AG04449 (cell line): ENCODE data around the gene SLC25A33.

Experiments
- CTCF ChIA-PET: fragments of 350-600 bp; formaldehyde crosslinking; extraction: SDS; loops from one replicate; lab custom pipeline; 2021; ENCODE audit warnings: antibody characterized with exemption; lab: Yijun Ruan, JAX
- POLR2A ChIA-PET: fragments of 400-600, 350-600 bp; formaldehyde crosslinking; extraction: SDS; loops from one replicate; lab custom pipeline; 2020; ENCODE audit warnings: antibody characterized with exemption, inconsistent platforms; lab: Yijun Ruan, JAX
- DNase-seq: peaks from one replicate; pipeline ENCODE4 v3.0.0-alpha.2; 2010; ENCODE audit warnings: low read depth, low spot score
- H3K4me3 ChIP-seq: 2 replicates; pipeline ENCODE4 v1.5.1; 2011; ENCODE audit warnings: low read depth, mild to moderate bottlenecking, control low read depth, low read length
- TF ChIP-seq, protein P1 (sequence below): IDR thresholded peaks from one replicate; pipeline ENCODE4 v1.5.1; 2011; ENCODE audit warnings: mild to moderate bottlenecking, moderate library complexity, low read length, control low read depth, inconsistent platforms; ENCODE audit not compliant: insufficient read depth; ENCODE audit errors: missing control alignments

Gene SLC25A33

DNA sequence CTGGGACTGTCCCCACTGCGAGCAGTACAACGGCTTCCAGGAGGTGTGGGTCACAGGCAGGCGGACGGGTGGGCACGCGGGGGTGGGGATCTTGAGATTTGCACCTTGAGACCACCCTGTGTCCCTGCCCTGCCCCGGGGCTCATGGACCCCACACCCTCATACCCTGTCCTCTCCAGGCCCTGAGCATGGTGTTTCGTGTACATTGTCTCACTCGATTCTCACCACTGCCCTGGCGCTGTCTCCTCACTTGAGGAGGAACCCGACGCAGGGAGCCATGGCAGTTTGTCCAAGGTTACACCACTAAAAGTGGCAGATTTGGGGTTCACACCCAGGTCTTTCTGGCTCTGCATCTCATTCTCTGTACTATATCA is 56.7 kb downstream of the SLC25A33 start:
- TF ChIP-seq, protein P1, sequence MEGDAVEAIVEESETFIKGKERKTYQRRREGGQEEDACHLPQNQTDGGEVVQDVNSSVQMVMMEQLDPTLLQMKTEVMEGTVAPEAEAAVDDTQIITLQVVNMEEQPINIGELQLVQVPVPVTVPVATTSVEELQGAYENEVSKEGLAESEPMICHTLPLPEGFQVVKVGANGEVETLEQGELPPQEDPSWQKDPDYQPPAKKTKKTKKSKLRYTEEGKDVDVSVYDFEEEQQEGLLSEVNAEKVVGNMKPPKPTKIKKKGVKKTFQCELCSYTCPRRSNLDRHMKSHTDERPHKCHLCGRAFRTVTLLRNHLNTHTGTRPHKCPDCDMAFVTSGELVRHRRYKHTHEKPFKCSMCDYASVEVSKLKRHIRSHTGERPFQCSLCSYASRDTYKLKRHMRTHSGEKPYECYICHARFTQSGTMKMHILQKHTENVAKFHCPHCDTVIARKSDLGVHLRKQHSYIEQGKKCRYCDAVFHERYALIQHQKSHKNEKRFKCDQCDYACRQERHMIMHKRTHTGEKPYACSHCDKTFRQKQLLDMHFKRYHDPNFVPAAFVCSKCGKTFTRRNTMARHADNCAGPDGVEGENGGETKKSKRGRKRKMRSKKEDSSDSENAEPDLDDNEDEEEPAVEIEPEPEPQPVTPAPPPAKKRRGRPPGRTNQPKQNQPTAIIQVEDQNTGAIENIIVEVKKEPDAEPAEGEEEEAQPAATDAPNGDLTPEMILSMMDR, result no peak
- no peak for DNase-seq
- ChIA-PET POLR2A (no interaction called here), CTCF (interaction anchor here (0.8 to 2.0 kb wide), 3 partner anchors 11 to 31 kb away, joined by 4 to 6 read pairs (median 6); no protein-coding TSS in a partner anchor)
- no peak overlapping the region for H3K4me3 ChIP-seq

DNA sequence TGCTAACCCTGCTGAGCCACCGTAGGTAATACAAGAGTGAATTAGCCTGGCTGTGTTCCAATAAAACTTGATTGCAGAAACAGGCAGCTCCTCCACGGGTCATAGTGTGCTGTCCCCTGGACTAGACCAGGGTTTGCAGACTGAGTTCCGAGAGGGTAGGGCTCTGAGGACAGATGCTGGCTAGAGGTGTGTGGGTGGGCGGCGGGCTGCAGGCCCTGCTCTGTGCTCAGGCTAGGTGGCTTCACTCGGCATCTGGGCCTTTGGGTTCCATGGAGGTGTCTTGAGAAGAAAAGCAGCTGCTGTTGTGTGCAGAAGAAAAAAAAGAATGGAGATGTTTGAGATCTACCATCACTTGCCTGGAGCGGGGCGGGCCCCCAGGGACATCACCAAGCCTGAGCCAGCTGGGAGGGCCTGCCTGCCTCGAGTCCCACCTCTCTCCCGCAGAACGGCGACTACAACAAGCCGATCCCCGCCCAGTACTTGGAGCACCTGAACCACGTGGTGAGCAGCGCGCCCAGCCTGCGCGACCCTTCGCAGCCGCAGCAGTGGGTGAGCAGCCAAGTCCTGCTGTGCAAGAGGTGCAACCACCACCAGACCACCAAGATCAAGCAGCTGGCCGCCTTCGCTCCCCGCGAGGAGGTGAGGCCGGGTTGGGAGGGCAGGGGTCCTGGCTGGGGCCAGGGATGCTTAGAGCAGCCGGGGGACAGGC is 57.3 kb downstream of the SLC25A33 start:
- CTCF ChIA-PET, result interaction anchor here (0.8 to 2.0 kb wide), 2 partner anchors 11 to 19 kb away, joined by 4 to 6 read pairs; no protein-coding TSS in a partner anchor
- no peak for DNase-seq
- POLR2A ChIA-PET, result no interaction called here
- TF ChIP-seq, protein P1, result no peak
- no peak overlapping the region for H3K4me3 ChIP-seq

DNA sequence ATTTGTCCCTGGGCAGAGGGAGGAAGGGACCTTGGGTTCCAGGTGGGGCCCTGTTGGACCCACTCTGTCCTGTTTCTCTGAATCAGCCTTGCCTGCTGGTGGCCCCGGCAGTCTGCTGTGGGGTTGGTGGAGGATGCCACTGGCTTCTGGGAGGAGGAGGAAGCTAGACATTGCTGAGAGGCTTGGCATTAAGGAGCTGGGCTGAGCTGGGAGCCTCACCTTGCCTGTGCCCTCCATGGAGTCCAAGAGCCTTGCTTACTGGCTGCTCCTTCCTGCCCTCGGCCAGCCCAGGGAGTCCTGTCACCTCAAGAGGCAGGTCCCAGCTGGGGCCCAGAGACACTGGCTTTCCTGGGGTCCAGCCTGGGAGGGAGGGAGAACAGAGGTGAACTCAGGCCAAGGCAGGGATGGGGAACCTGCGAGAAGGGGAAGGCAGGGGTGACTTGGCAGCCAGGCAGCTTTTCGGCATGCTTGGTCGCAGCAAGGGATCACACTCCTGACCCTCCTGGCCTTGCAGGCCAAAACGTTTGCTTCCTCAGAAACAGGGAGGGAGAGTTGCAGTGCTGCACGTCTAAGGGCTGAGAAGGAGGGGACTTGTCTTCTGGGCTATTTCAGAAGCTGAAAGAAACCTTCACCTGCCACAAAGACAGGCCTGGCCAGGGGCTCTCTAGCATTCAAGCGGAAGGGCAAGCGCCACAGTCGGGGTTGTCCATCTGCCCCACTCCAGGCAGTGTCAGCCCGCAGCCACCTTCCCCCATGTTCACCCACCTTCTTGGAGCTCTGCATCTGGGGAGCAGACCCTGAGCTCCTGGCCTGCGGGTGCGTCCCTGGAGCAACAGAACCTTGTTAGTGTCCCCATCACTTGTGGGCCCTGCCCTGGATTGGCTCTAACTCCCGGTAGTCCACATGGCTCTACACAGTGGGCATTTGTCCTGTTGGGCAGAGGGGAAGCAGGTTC is 58.4 kb downstream of the SLC25A33 start:
- TF ChIP-seq, protein P1, result no peak
- DNase-seq, result no peak
- POLR2A ChIA-PET, result no interaction called here
- CTCF ChIA-PET, result interaction anchor here (0.6 to 1.7 kb wide), 4 partner anchors 8 to 102 kb away, joined by 3 to 5 read pairs (median 4); no protein-coding TSS in a partner anchor
- H3K4me3 ChIP-seq, result no peak overlapping the region

DNA sequence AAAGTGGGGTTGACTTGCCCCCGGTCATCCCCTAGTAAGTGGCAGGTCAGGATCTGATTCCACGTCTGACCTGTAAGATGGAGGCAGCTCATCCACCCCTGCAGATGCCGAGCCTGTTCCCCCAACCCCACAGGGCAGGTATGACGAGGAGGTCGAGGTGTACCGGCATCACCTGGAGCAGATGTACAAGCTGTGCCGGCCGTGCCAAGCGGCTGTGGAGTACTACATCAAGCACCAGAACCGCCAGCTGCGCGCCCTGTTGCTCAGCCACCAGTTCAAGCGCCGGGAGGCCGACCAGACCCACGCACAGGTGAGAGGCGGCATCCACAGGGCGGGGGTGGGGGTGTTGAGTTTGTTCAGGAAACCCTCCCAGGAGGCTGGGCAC is 59.0 kb downstream of the SLC25A33 start:
- DNase-seq, result no peak
- H3K4me3 ChIP-seq, result no peak overlapping the region
- ChIA-PET CTCF (interaction anchor here (0.8 to 1.7 kb wide), 3 partner anchors 9 to 102 kb away, joined by 3 to 5 read pairs (median 4); no protein-coding TSS in a partner anchor), POLR2A (no interaction called here)
- TF ChIP-seq, protein P1, result no peak

DNA sequence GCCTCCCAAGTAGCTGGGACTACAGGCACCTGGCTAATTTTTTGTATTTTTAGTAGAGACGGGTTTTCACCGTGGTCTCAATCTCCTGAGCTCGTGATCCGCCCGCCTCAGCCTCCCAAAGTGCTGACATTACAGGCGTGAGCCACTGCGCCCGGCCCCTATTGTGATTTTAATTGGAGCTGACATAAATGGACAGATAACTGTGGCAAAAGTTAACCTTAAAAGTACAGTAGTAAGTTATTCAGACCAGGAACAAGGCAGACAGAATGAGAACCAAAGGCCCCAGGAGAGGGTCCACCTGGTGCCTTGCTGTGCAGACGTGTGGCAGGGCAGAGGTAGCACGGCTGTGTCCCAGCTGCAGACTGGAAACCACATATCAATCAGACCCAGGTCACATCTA is 60.5 kb downstream of the SLC25A33 start:
- no peak for DNase-seq
- CTCF ChIA-PET, result interaction anchor here (1.2 to 1.8 kb wide), 3 partner anchors 11 to 24 kb away, joined by 3 to 6 read pairs (median 6); no protein-coding TSS in a partner anchor
- no peak overlapping the region for H3K4me3 ChIP-seq
- POLR2A ChIA-PET, result no interaction called here
- TF ChIP-seq, protein P1, result no peak
